GM21529 (cell line): Measurements from ENCODE around the gene SLC16A3.

Source experiments
- ATAC-seq: cut with Tn5 transposase; IDR thresholded peaks from one replicate; pipeline ENCODE4 v1.9.1; 2021; ENCODE audit not compliant: unreplicated experiment

Gene SLC16A3

GRCh38 chr17:82221341-82221902 lies 7.4 kb upstream of the SLC16A3 start:
- no peak for ATAC-seq

GRCh38 chr17:82222816-82223215 lies 6.0 kb upstream of the SLC16A3 start:
- no peak for ATAC-seq

DNA sequence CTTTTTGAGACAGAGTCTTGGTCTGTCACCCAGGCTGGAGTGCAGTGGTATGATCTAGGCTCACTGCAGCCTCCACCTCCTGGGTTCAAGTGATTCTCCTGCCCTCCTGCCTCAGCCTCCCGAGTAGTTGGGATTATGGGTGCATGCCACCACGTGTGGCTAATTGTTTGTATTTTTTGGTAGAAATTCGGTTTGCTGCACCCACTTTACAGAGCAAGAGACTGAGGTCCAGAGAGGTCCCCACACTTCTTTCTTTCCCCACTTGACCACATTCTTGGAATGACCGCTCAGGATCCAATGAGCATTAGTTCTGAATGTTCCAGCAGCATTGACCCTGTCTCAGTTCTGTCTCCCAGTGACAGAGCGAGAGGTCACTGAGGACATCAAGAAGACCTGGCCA lies 5.3 kb upstream of the SLC16A3 start:
- no peak for ATAC-seq

DNA sequence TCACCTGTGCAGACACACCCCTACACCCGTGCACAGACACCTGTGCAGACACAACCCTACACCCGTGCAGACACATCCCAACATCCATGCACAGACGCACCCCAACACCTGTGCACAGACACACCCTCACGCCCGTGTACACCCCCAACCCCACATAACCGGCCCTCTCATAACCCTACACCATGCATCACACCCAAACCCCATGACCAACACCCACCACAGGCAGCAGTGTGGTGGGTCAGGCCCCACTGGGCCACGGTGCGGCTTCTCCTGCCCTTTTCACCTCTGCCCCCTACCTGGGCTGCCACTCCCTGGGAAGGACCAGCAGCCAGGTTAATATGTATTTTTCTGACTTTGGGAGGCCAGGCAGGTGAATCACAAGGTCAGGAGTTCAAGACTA lies 4.2 kb upstream of the SLC16A3 start:
- no peak for ATAC-seq

DNA sequence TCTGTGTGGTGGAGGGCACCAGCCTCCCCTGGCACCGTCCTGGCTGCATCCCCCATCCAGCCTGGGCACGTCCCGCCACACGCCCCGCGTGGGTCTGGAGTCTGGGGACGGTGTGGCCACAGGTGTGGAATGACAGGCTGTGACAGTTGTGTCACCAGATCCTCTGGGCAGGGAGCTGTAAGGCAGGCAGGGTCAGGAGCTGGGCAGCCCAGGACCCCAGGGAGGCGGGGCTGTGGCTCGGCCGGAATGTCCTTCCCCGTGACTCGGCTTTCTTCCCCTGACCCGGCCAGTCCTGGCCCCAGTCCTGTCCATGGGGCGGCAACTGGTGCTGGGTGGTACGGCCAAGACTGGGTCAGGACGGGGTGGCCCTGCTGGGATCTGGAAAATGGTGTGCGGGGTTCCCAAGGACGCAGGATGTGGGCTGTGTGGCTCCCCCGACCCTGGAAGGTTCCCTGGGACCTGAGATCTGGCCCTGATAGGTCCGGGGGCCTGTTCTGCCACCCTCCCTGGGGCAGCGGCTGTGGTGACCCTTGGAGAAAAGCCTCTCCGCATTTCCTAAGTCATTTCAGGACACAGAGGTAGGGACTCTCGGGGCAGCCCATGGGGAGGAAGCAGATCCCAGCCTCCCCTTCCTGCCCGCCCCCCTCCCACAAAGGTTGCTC lies 3.3 kb upstream of the SLC16A3 start:
- ATAC-seq, result no peak

DNA sequence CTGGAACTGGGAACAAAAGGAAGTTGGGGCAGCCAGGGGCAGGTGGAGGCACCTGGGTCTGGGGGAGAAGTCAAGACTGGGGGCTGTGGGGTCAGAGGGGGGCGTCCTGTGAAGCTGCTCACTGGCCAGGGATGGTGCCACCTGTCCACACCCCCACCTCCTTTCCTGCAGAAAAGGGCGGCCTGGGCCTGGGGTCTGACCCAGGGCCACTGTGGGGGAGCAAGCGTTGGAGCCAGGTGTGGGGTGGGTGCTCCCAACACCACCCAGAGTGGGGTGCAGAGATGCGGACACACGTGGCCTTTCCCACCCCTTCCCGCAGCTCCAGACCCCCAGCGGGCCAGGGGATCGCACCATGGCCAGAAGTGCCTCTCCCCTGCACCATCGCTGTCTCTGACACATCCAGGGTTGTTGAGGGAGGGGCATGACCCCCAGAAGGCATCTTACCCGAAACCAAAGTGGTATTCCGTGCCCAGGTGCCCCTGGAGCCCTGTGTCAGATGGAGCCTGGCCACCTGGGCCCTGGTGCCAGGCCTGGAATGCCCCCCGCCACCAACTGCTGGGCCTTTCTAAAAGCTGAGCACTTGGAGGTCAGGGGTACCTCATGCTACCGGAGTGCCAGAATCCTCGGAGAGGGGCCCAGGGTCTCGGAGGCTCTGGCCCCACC lies 2.6 kb upstream of the SLC16A3 start:
- ATAC-seq, result no peak

GRCh38 chr17:82226809-82227628 lies 1.8 kb upstream of the SLC16A3 start:
- no peak for ATAC-seq

DNA sequence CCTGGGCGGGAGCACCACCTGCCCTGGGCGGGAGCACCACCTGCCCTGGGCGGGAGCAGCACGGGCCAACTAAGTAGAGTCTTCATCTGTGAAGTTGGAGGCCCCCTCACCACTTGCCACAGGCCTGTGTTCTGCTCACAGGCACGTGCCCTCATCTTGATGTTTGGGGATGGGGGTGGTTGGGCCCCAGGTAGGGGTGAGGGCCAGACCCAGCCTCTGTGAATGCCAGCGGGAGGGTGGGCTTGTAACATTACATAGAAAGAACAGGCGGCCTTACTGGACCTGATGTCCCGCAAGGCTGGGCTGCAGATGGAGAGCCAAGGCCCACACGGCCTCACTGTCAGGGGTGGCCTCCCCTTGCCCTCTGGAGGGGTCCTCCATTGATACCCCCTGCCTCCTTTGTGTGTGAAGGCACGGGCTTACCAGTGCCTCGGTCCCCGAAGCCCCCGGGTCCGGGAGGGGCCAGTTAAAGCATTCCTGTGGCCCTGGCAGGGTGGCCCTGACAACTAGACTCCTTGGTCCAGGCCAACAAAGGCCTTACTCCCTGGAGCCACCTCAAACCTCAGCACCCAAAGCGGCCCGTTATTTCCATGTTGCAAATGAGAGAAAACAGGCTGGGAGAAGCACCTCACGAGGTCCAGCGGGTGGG lies 1.1 kb upstream of the SLC16A3 start:
- no peak for ATAC-seq

GRCh38 chr17:82228278-82228841 lies 482 bp upstream of the SLC16A3 start:
- ATAC-seq, result peak; percentile 26

- no peak for ATAC-seq
These were observed 1.1 kb downstream of the SLC16A3 start for GRCh38 chr17:82229698-82230608.

DNA sequence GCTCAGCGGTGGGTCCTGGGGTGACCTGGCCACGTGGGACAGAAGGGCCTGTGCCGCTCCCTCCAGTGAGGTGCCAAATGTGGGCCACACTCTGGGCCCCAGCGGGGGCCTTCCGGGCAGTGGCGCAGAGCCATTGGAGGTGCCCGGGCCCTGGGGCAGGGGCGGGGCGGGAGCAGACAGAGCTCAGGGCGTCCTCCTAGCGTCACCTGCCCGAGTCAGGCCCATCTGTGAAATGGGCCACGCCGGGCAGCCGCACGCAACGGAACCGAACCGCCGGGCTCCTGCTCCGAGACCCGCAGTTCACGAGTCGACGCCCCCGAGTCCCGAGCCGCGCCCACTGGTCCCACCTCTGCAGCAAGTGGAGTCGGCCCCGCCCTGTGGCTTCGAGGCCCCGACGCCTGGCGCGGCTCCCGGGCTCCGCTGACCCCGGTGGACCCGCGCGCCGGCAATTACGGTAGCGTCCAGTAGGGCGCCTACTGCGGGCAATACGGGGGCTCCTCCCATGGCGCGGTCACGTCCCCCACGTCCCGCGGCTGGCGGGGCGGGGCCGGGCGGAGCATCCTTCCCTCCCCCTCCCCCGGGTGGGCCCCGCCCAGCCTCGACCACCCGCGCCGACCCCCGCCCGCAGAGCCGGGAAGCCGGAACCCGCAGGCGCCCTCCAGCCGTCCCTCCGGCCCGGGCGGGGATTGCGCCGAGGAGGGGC lies 1.9 kb downstream of the SLC16A3 start:
- peak; percentile 40 for ATAC-seq

GRCh38 chr17:82231312-82231561 lies 2.4 kb downstream of the SLC16A3 start:
- peak; percentile 16 for ATAC-seq

DNA sequence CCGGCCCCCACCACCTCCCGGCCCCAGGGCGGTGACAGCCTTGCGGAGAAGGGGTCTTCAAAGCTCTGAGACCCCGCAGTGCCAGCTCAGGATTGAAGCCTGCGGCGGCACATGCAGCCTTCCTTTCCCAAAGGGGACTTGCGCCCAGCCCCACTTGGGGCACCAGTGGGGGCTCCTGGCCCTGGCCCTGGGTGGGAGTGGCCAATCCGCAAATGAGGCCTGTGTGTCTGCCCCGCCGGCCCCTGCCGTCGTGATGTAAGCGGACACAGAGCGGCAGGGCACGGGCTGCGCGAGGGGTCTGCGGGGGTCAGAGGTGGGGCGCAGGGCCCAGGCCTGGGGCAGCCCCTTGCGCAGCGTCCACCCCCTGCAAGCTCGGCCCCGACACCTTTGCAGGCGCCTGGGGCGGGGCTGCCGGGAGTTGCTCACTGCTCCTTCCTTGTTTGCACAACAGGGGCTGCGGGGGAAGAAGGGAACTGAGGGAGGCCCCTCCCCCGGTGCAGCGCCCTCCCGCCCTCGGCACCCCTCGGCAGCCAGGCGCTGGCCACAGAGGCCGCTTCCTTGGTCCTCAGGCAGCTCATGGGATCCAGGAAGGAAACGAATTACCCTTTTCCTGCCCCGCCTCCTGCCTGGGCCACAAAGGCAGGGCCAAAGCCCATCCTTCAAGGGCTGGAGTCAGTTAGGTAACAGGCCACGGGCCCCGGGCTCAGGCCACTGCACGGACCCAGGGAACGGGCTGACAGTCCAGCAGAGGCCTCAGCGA lies 2.9 kb downstream of the SLC16A3 start:
- no peak for ATAC-seq

GRCh38 chr17:82232322-82232820 lies 3.5 kb downstream of the SLC16A3 start:
- ATAC-seq, result no peak

- ATAC-seq, result no peak
These were observed 4.3 kb downstream of the SLC16A3 start for GRCh38 chr17:82232876-82233785.

DNA sequence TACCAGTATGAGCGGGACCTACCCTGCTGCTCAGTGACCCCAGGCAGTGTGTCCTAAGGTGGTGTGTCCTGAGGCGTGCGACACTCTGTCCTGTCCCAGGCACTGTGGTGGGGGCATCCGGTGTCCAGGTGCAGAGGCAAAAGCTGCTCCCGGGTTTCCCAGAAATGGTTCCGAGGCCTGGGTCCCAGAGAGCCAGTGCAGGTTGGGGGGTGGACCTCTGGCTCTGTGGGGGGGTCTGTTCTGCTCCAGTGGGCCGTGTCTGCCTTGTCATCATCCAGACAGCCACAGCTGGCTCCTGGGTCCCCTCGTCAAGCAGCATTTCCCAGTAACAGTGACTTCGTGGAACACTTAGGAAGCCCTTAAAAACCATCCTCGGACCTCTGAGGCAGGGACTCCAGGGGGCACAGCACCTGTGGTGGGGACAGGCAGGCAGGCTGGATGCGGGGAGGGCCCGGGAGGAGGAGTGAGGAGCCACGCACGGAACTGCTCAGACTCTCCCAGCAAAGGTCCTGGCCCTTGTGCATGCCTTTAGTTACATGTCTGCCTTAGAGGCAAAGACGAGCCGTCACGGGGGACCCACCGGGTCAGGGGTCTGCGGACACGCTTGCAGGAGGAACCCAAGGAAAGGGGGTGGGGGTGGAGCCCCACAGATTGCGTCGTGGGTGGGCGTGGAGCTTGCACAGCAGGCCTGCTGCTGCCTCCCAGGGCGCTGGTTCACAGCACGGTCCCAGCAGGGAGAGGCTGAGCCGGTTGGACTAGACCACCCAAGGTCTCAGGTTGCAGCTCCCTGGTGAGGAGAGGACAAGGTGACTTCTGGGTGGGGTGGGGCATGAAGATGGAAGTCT lies 5.6 kb downstream of the SLC16A3 start:
- no peak for ATAC-seq
